ENCODE data around the gene FSIP1. TPM values are rescaled to one million over a fixed set of nuclear protein-coding genes. Genes with fewer than 3 reads are reported as not detected.
A peak's percentile ranks its signal among the peaks of the same experiment; 100 is the strongest.

FSIP1 gene
- total RNA-seq, 1 donor from 2014 or later = 0.54 TPM

DNA sequence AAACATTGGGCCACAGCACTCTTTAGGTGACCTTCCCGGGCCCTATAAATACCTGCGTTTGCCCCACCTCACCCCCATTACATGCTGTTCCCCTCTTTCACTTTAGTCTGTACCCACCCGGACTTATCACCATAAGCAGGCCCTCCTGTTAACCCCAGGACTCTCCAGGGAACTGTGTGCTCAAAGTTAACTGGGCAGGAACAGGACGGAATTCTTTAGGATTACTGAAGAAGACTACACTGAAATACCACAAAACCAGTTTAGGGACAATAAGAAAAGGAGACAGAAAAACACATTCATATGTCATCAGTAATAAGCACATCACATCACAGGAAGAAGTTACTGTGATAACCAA, 45.5 kb downstream of the FSIP1 start:
- H3K4me1 Mint-ChIP-seq (ENCODE audit: unreplicated experiment) = peaks cover 20% of the 10 kb centered on the region
- no peak overlapping the region for H3K4me3 Mint-ChIP-seq (ENCODE audit: unreplicated experiment)
- H3K9me3 Mint-ChIP-seq (ENCODE audit: unreplicated experiment) = no peaks in the 10 kb centered on the region
- peak overlapping the region; percentile 4 for H3K27ac Mint-ChIP-seq (ENCODE audit: unreplicated experiment)
- no peak for DNase-seq (ENCODE audit: extremely low spot score, unreplicated experiment)
- no peaks in the 10 kb centered on the region for H3K27me3 Mint-ChIP-seq (ENCODE audit: unreplicated experiment)
- TF ChIP-seq CTCF (IDR thresholded peaks at IDR 0.05) = no peak
- no peaks in the 10 kb centered on the region for H3K36me3 Mint-ChIP-seq (ENCODE audit: unreplicated experiment)

DNA sequence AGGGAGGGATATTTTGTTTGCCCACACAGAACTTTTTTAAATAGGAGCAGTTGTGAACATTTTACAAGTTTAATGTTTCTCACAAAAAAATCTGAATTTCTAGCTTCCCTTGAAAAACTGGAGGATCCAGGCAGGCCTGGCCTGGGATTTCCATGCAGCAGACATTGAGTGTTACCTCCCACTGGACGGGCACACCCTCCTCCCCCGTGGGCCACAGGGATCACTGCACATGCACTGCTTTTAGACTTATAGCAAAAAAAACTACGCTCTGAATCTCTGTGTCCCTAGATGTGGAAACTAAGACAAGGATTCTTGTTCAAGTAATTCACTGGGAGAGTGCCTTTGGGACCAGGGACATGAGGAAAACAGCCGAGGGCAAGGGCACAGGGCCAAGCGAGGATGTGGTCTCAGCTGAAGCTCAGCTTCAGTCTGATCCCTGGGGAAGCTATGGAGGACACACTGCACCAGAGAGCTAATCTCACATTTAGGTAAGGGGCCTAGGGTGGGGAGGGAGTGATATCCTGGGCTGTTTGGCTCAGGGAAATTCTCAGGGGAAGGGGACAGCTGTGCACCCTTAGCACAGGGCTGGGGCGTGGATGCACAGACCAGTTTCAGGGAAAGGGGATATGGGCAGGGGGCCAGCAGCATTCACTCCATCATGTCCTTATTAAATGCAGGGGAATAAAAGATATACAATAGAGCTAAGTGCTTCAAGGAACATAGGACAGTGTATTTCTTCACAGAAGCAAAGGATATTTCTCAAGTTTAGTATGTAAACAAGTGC, 46.0 kb downstream of the FSIP1 start:
- TF ChIP-seq CTCF (IDR thresholded peaks at IDR 0.05) = no peak
- no peaks in the 10 kb centered on the region for H3K36me3 Mint-ChIP-seq (ENCODE audit: unreplicated experiment)
- no peaks in the 10 kb centered on the region for H3K27me3 Mint-ChIP-seq (ENCODE audit: unreplicated experiment)
- no peaks in the 10 kb centered on the region for H3K9me3 Mint-ChIP-seq (ENCODE audit: unreplicated experiment)
- peak overlapping the region; percentile 64 for H3K27ac Mint-ChIP-seq (ENCODE audit: unreplicated experiment)
- H3K4me3 Mint-ChIP-seq (ENCODE audit: unreplicated experiment) = no peak overlapping the region
- H3K4me1 Mint-ChIP-seq (ENCODE audit: unreplicated experiment) = peaks cover 19% of the 10 kb centered on the region
- no peak for DNase-seq (ENCODE audit: extremely low spot score, unreplicated experiment)

DNA sequence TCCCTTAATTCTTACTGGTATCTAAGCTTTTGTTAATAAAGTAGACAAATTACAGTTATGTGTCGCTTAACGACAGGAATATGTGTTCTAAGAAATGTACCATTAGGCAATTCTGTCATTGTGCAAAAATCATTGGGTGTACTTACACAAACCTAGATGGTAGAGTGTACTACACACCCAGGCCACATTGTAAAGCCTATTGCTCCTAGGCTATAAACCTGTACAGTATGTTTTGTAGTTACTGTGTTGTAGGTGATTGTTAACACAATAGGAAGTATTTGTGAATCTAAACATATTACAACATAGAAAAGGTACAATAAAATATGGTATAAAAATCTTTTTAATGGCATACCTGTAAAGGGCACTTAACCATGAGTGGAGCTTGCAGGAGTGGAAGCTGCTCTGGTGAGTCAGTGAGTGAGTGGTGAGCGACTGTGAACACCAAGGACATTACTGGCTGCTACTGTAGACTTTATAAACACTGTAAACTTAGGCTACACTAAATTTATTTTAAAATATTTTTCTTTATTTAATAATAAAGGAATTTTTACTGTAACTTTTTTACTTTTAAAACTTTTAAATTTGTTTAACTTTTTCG, 47.4 kb downstream of the FSIP1 start:
- Mint-ChIP-seq H3K9me3 (ENCODE audit: unreplicated experiment) (no peaks in the 10 kb centered on the region), H3K36me3 (ENCODE audit: unreplicated experiment) (no peaks in the 10 kb centered on the region), H3K4me1 (ENCODE audit: unreplicated experiment) (peaks cover 15% of the 10 kb centered on the region), H3K27me3 (ENCODE audit: unreplicated experiment) (no peaks in the 10 kb centered on the region), H3K27ac (ENCODE audit: unreplicated experiment) (no peak overlapping the region), H3K4me3 (ENCODE audit: unreplicated experiment) (no peak overlapping the region)
- DNase-seq (ENCODE audit: extremely low spot score, unreplicated experiment) = no peak
- TF ChIP-seq CTCF (IDR thresholded peaks at IDR 0.05) = no peak

GRCh38 chr15:39731266-39731665, 51.4 kb downstream of the FSIP1 start:
- no peak for TF ChIP-seq CTCF (IDR thresholded peaks at IDR 0.05)
- H3K4me3 Mint-ChIP-seq (ENCODE audit: unreplicated experiment) = no peak overlapping the region
- no peaks in the 10 kb centered on the region for H3K36me3 Mint-ChIP-seq (ENCODE audit: unreplicated experiment)
- no peaks in the 10 kb centered on the region for H3K9me3 Mint-ChIP-seq (ENCODE audit: unreplicated experiment)
- no peaks in the 10 kb centered on the region for H3K27me3 Mint-ChIP-seq (ENCODE audit: unreplicated experiment)
- peaks cover 5% of the 10 kb centered on the region for H3K4me1 Mint-ChIP-seq (ENCODE audit: unreplicated experiment)
- DNase-seq (ENCODE audit: extremely low spot score, unreplicated experiment) = no peak
- H3K27ac Mint-ChIP-seq (ENCODE audit: unreplicated experiment) = no peak overlapping the region

GRCh38 chr15:39730552-39730951, 52.1 kb downstream of the FSIP1 start:
- no peak for DNase-seq (ENCODE audit: extremely low spot score, unreplicated experiment)
- Mint-ChIP-seq H3K9me3 (ENCODE audit: unreplicated experiment) (no peaks in the 10 kb centered on the region), H3K4me1 (ENCODE audit: unreplicated experiment) (no peaks in the 10 kb centered on the region), H3K27ac (ENCODE audit: unreplicated experiment) (no peak overlapping the region), H3K4me3 (ENCODE audit: unreplicated experiment) (no peak overlapping the region), H3K27me3 (ENCODE audit: unreplicated experiment) (no peaks in the 10 kb centered on the region), H3K36me3 (ENCODE audit: unreplicated experiment) (no peaks in the 10 kb centered on the region)
- TF ChIP-seq CTCF (IDR thresholded peaks at IDR 0.05) = no peak

Data from osteocyte (in vitro differentiated cells).